Trophoblast cell (in vitro differentiated cells and primary cell): ENCODE data around the gene HOXD11.

Experiments
- DNase-seq, 2 donors: peaks; one replicate each; pipeline ENCODE4 v3.0.0-alpha.2; 2016
- H2AFZ ChIP-seq: 2 replicates; pipeline ENCODE4 v1.6.1; 2013; ENCODE audit warnings: low read length, moderate library complexity, mild to moderate bottlenecking; ENCODE audit not compliant: insufficient read depth, poor library complexity
- H2AK5ac ChIP-seq: 2 replicates; pipeline ENCODE4 v1.6.1; 2013; ENCODE audit warnings: mild to moderate bottlenecking, low read length
- H2BK120ac ChIP-seq: 2 replicates; pipeline ENCODE4 v1.6.1; 2013; ENCODE audit warnings: low read length, mild to moderate bottlenecking, moderate library complexity; ENCODE audit not compliant: insufficient read depth, poor library complexity
- H2BK12ac ChIP-seq: 2 replicates; pipeline ENCODE4 v1.6.1; 2013; ENCODE audit warnings: mild to moderate bottlenecking, low read length, moderate library complexity
- H2BK5ac ChIP-seq: 2 replicates; pipeline ENCODE4 v1.6.1; 2013; ENCODE audit warnings: low read length, low read depth, moderate library complexity, mild to moderate bottlenecking; ENCODE audit not compliant: poor library complexity
- H3K14ac ChIP-seq: 2 replicates; pipeline ENCODE4 v1.6.1; 2013; ENCODE audit warnings: mild to moderate bottlenecking, low read length
- H3K18ac ChIP-seq: 2 replicates; pipeline ENCODE4 v1.6.1; 2013; ENCODE audit warnings: mild to moderate bottlenecking, low read length
- H3K23ac ChIP-seq: 2 replicates; pipeline ENCODE4 v1.6.1; 2013; ENCODE audit warnings: low read length
- H3K27ac ChIP-seq: 2 replicates; pipeline ENCODE4 v1.5.1; 2013; ENCODE audit warnings: low read depth, mild to moderate bottlenecking, inconsistent platforms, low read length, moderate library complexity
- H3K27me3 ChIP-seq: 2 replicates; pipeline ENCODE4 v1.6.1; 2013; ENCODE audit warnings: inconsistent platforms, mild to moderate bottlenecking, low read length, moderate library complexity; ENCODE audit not compliant: insufficient read depth
- H3K36me3 ChIP-seq, 2 experiments: 1 replicate in 1 of 2; 2 replicates in 1 of 2; pipeline ENCODE4 v1.6.1; 2013; ENCODE audit warnings: low read length in 2 of 2, mild to moderate bottlenecking in 2 of 2, moderate library complexity in 1 of 2; ENCODE audit not compliant: insufficient read depth in 2 of 2, control insufficient read depth in 1 of 2
- H3K4ac ChIP-seq: 2 replicates; pipeline ENCODE4 v1.6.1; 2013; ENCODE audit warnings: low read depth, mild to moderate bottlenecking, low read length, moderate library complexity
- H3K4me1 ChIP-seq, 2 experiments: 1 replicate in 1 of 2; 2 replicates in 1 of 2; pipeline ENCODE4 v1.6.1; 2013; ENCODE audit warnings: low read length in 2 of 2, mild to moderate bottlenecking in 2 of 2, moderate library complexity in 1 of 2; ENCODE audit not compliant: insufficient read depth in 2 of 2, control insufficient read depth in 1 of 2
- H3K4me2 ChIP-seq: 2 replicates; pipeline ENCODE4 v1.6.1; 2013; ENCODE audit warnings: inconsistent platforms, mild to moderate bottlenecking, low read length, moderate library complexity
- H3K4me3 ChIP-seq: 2 replicates; pipeline ENCODE4 v1.5.1; 2013; ENCODE audit warnings: mild to moderate bottlenecking, low read depth, low read length, inconsistent platforms
- H3K79me1 ChIP-seq: one replicate; pipeline ENCODE4 v1.6.1; 2013; ENCODE audit warnings: low read length
- H3K79me2 ChIP-seq: 2 replicates; pipeline ENCODE4 v1.6.1; 2013; ENCODE audit warnings: low read length, mild to moderate bottlenecking; ENCODE audit not compliant: control insufficient read depth, insufficient read depth, poor library complexity
- H3K9ac ChIP-seq: 2 replicates; pipeline ENCODE4 v1.6.1; 2013; ENCODE audit warnings: mild to moderate bottlenecking, low read length
- H3K9me3 ChIP-seq: 2 replicates; pipeline ENCODE4 v1.6.1; 2013; ENCODE audit warnings: low read depth, mild to moderate bottlenecking, control low read depth, inconsistent platforms, low read length; ENCODE audit not compliant: insufficient read depth
- H4K12ac ChIP-seq: 2 replicates; pipeline ENCODE4 v1.6.1; 2013; ENCODE audit warnings: low read depth, mild to moderate bottlenecking, low read length, moderate library complexity
- H4K8ac ChIP-seq: 2 replicates; pipeline ENCODE4 v1.6.1; 2013; ENCODE audit warnings: low read depth, mild to moderate bottlenecking, low read length, moderate library complexity
- H4K91ac ChIP-seq: one replicate; pipeline ENCODE4 v1.6.1; 2013; ENCODE audit warnings: low read depth, mild to moderate bottlenecking, low read length, moderate library complexity
- WGBS: extraction: QIAGEN DNeasy Blood & Tissue Kit; methylation state at CpG from one replicate; pipeline ENCODE4 v1.1.7; 2013; ENCODE audit warnings: missing lambda C conversion rate; ENCODE audit not compliant: insufficient read length, insufficient coverage; ENCODE audit errors: extremely low coverage; 5-methylcytosine and 5-hydroxymethylcytosine counted together

Gene HOXD11

GRCh38 chr2:176138526-176138922, 31.4 kb downstream of the HOXD11 start:
- H3K9me3 ChIP-seq: peaks cover 8% of the 10 kb centered on the region
- no peak for DNase-seq
- H3K27me3 ChIP-seq: peaks cover 62% of the 10 kb centered on the region
- peaks cover 2% of the 10 kb centered on the region for H3K79me1 ChIP-seq
- H3K36me3 ChIP-seq: no peaks in the 10 kb centered on the region
- no peaks in the 10 kb centered on the region for H3K79me2 ChIP-seq
- no peak overlapping the region for H2AFZ ChIP-seq
- H3K14ac ChIP-seq: no peak overlapping the region
- WGBS: no CpG with 5 or more reads among the region's 14 CpGs
- H4K8ac ChIP-seq: no peak overlapping the region
- H3K4me3 ChIP-seq: no peak overlapping the region
- H3K4me2 ChIP-seq: no peak overlapping the region
- no peak overlapping the region for H4K12ac ChIP-seq
- no peak overlapping the region for H2BK5ac ChIP-seq
- H3K4me1 ChIP-seq: peaks cover 5 to 6% of the 10 kb centered on the region in 2 experiments
- no peak overlapping the region for H2BK12ac ChIP-seq
- H3K4ac ChIP-seq: no peak overlapping the region
- H3K18ac ChIP-seq: no peak overlapping the region
- H2AK5ac ChIP-seq: no peak overlapping the region
- H3K27ac ChIP-seq: no peak overlapping the region
- no peak overlapping the region for H3K9ac ChIP-seq
- no peak overlapping the region for H3K23ac ChIP-seq
- H4K91ac ChIP-seq: no peak overlapping the region
- no peak overlapping the region for H2BK120ac ChIP-seq

- no peak for DNase-seq
Measured at GRCh38 chr2:176138923-176139660, 32.0 kb downstream of the HOXD11 start.

GRCh38 chr2:176139661-176140512, 32.8 kb downstream of the HOXD11 start:
- peak overlapping the region; percentile 65 for H2AFZ ChIP-seq
- peaks cover 53% of the 10 kb centered on the region for H3K27me3 ChIP-seq

More at GRCh38 chr2:176138923-176139660, 32.0 kb downstream of the HOXD11 start:
- Histone ChIP-seq H3K18ac (no peak overlapping the region), H3K14ac (no peak overlapping the region), H4K91ac (no peak overlapping the region), H2AK5ac (no peak overlapping the region), H3K4ac (no peak overlapping the region), H2BK12ac (no peak overlapping the region), H3K36me3 (no peaks in the 10 kb centered on the region), H3K4me1 (peaks cover 5 to 6% of the 10 kb centered on the region in 2 experiments), H2AFZ (no peak overlapping the region), H3K9ac (no peak overlapping the region), H3K4me2 (no peak overlapping the region), H3K79me1 (peaks cover 2% of the 10 kb centered on the region), H3K27me3 (peaks cover 59% of the 10 kb centered on the region), H3K4me3 (no peak overlapping the region), H2BK5ac (no peak overlapping the region), H3K27ac (no peak overlapping the region), H2BK120ac (no peak overlapping the region), H4K12ac (no peak overlapping the region), H3K23ac (no peak overlapping the region), H4K8ac (no peak overlapping the region), H3K79me2 (no peaks in the 10 kb centered on the region), H3K9me3 (peaks cover 8% of the 10 kb centered on the region)
- WGBS: no CpG with 5 or more reads among the region's 28 CpGs

GRCh38 chr2:176140513-176141317, 33.6 kb downstream of the HOXD11 start:
- H3K27me3 ChIP-seq: peaks cover 52% of the 10 kb centered on the region
- H3K79me2 ChIP-seq: no peaks in the 10 kb centered on the region
- H3K4me1 ChIP-seq: peaks cover 5 to 6% of the 10 kb centered on the region in 2 experiments
- H3K14ac ChIP-seq: peak overlapping the region; percentile 18
- H2BK120ac ChIP-seq: no peak overlapping the region
- H3K4me3 ChIP-seq: peak overlapping the region; percentile 53
- peaks cover 7% of the 10 kb centered on the region for H3K9me3 ChIP-seq
- H3K18ac ChIP-seq: peak overlapping the region; percentile 16
- no peak overlapping the region for H3K9ac ChIP-seq
- no peak overlapping the region for H3K23ac ChIP-seq
- H2AK5ac ChIP-seq: no peak overlapping the region
- no CpG with 5 or more reads among the region's 48 CpGs for WGBS
- DNase-seq: peak; percentile 51 to 79
- H2AFZ ChIP-seq: peak overlapping the region; percentile 65
- peak overlapping the region; percentile 15 for H4K91ac ChIP-seq
- H3K79me1 ChIP-seq: peaks cover 2% of the 10 kb centered on the region
- no peak overlapping the region for H2BK5ac ChIP-seq
- H2BK12ac ChIP-seq: no peak overlapping the region
- H3K4me2 ChIP-seq: peak overlapping the region; percentile 75
- H3K27ac ChIP-seq: no peak overlapping the region
- peak overlapping the region; percentile 25 for H4K8ac ChIP-seq
- no peaks in the 10 kb centered on the region for H3K36me3 ChIP-seq
- H3K4ac ChIP-seq: no peak overlapping the region
- peak overlapping the region; percentile 65 for H4K12ac ChIP-seq

More at GRCh38 chr2:176139661-176140512, 32.8 kb downstream of the HOXD11 start:
- Histone ChIP-seq H3K79me2 (no peaks in the 10 kb centered on the region), H3K9me3 (peaks cover 8% of the 10 kb centered on the region), H2BK120ac (no peak overlapping the region), H3K9ac (no peak overlapping the region), H3K79me1 (peaks cover 2% of the 10 kb centered on the region), H2BK12ac (no peak overlapping the region), H3K4me1 (peaks cover 5 to 6% of the 10 kb centered on the region in 2 experiments), H3K4me3 (no peak overlapping the region), H2AK5ac (no peak overlapping the region), H3K14ac (no peak overlapping the region), H3K36me3 (no peaks in the 10 kb centered on the region), H3K4ac (no peak overlapping the region), H3K23ac (no peak overlapping the region), H3K27ac (no peak overlapping the region), H2BK5ac (no peak overlapping the region), H4K91ac (no peak overlapping the region), H4K8ac (peak overlapping the region; percentile 25), H3K18ac (no peak overlapping the region), H4K12ac (no peak overlapping the region), H3K4me2 (peak overlapping the region; percentile 75)
- no CpG with 5 or more reads among the region's 41 CpGs for WGBS
- no peak for DNase-seq
